ENCODE data around the gene SOX14. TPM values are rescaled to one million over a fixed set of nuclear protein-coding genes. Genes with fewer than 3 reads are reported as not detected.
A peak's percentile ranks its signal among the peaks of the same experiment; 100 is the strongest.

SOX14 gene
- total and polyA plus RNA-seq, 2 donors (not counting 1 experiment from before 2014, with no cell fraction given): not detected

DNA sequence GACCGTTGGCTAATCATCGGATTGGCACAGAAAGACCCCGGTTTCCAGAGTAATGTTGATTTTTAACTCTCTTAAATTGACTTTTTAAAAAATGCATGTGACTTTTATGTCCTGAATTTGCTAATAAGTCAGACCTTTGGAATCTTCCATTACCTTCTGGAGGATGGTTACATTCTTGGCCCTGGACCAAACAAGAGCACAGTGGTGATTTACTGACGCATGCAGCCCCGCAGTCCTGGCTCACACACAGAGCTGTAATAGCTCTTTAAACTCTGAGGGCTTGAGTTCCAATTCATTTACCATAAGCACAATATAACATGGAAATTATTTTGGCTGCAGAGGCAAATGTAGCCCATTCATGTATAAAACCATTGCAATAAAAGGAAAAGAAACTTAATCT, 25.1 kb downstream of the SOX14 start:
- no peaks in the 10 kb centered on the region for H3K9me3 ChIP-seq (ENCODE audit: control insufficient read depth, insufficient read depth, low read depth, low read length)
- H3K36me3 ChIP-seq (ENCODE audit: control insufficient read depth, insufficient read depth, low read length): no peaks in the 10 kb centered on the region
- no peak overlapping the region for H3K4me3 ChIP-seq (replicated peaks in 1 of 4; ENCODE audit: control extremely low read depth in 1 of 4, insufficient read depth in 1 of 4, low read depth in 3 of 4, low read length in 4 of 4)
- TF ChIP-seq, protein P1, sequence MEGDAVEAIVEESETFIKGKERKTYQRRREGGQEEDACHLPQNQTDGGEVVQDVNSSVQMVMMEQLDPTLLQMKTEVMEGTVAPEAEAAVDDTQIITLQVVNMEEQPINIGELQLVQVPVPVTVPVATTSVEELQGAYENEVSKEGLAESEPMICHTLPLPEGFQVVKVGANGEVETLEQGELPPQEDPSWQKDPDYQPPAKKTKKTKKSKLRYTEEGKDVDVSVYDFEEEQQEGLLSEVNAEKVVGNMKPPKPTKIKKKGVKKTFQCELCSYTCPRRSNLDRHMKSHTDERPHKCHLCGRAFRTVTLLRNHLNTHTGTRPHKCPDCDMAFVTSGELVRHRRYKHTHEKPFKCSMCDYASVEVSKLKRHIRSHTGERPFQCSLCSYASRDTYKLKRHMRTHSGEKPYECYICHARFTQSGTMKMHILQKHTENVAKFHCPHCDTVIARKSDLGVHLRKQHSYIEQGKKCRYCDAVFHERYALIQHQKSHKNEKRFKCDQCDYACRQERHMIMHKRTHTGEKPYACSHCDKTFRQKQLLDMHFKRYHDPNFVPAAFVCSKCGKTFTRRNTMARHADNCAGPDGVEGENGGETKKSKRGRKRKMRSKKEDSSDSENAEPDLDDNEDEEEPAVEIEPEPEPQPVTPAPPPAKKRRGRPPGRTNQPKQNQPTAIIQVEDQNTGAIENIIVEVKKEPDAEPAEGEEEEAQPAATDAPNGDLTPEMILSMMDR (conservative IDR thresholded peaks at IDR 0.05 in 1 of 2, IDR thresholded peaks at IDR 0.05 in 1 of 2; ENCODE audit: low read depth in 1 of 2, low read length in 2 of 2): no peak
- no peak for TF ChIP-seq EZH2 (IDR thresholded peaks at IDR 0.05; ENCODE audit: low read length, missing control alignments)
- H4K20me1 ChIP-seq (ENCODE audit: control insufficient read depth, extremely low read depth, insufficient read depth, low read length): no peaks in the 10 kb centered on the region
- H3K9ac ChIP-seq (ENCODE audit: insufficient read depth, low read length): no peak overlapping the region
- no peaks in the 10 kb centered on the region for H3K27me3 ChIP-seq (ENCODE audit: control insufficient read depth, insufficient read depth, low read length)
- no peaks in the 10 kb centered on the region for H3K4me1 ChIP-seq (ENCODE audit: control insufficient read depth, extremely low read depth, insufficient read depth, low read length)
- no peak overlapping the region for H2AFZ ChIP-seq (ENCODE audit: low read length)
- DNase-seq (ENCODE audit: low read depth in 2 of 2): no peak
- H3K79me2 ChIP-seq (ENCODE audit: control insufficient read depth, insufficient read depth, low read length): no peaks in the 10 kb centered on the region
- H3K27ac ChIP-seq (ENCODE audit: insufficient read depth, low read length): no peak overlapping the region
- no peak overlapping the region for H3K4me2 ChIP-seq (ENCODE audit: extremely low read depth, insufficient read depth, low read length)

DNA sequence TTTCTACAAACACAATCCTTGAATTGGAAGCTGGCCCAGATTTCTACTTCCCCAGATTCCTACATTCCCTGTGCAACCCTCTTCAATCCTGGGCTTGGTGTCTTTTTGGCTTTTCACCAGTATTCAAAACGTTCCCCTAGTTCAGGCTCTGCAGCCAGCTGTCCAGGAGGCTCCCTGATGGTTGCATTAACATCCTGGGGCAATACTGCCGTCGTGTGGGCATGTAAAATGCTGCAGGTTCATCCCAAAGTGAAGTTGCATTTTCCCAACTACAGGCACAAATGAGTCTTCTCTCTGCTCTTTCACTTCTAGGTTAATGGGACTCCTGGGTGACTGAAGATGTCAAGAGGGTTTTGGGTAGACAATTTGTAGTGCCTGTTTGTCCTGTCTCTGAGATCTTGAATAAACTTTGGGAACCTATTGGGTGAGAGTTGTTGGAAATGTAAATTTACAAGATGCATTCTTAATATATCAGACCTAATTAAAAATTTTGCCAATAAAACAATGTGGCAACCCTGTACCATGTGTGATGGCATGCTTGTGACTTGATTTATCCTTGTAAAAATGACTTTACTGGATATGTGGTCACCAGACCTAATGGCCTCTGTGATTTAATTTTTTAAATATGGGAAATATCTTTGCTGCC, 28.6 kb downstream of the SOX14 start:
- Histone ChIP-seq H3K9me3 (ENCODE audit: control insufficient read depth, insufficient read depth, low read depth, low read length) (no peaks in the 10 kb centered on the region), H3K4me3 (replicated peaks in 1 of 4; ENCODE audit: control extremely low read depth in 1 of 4, insufficient read depth in 1 of 4, low read depth in 3 of 4, low read length in 4 of 4) (no peak overlapping the region), H2AFZ (ENCODE audit: low read length) (no peak overlapping the region), H3K9ac (ENCODE audit: insufficient read depth, low read length) (no peak overlapping the region), H4K20me1 (ENCODE audit: control insufficient read depth, extremely low read depth, insufficient read depth, low read length) (no peaks in the 10 kb centered on the region), H3K36me3 (ENCODE audit: control insufficient read depth, insufficient read depth, low read length) (no peaks in the 10 kb centered on the region), H3K4me2 (ENCODE audit: extremely low read depth, insufficient read depth, low read length) (no peak overlapping the region), H3K27me3 (ENCODE audit: control insufficient read depth, insufficient read depth, low read length) (no peaks in the 10 kb centered on the region), H3K4me1 (ENCODE audit: control insufficient read depth, extremely low read depth, insufficient read depth, low read length) (no peaks in the 10 kb centered on the region), H3K27ac (ENCODE audit: insufficient read depth, low read length) (no peak overlapping the region), H3K79me2 (ENCODE audit: control insufficient read depth, insufficient read depth, low read length) (no peaks in the 10 kb centered on the region)
- no peak for TF ChIP-seq EZH2 (IDR thresholded peaks at IDR 0.05; ENCODE audit: low read length, missing control alignments)
- TF ChIP-seq, protein P1 (conservative IDR thresholded peaks at IDR 0.05 in 1 of 2, IDR thresholded peaks at IDR 0.05 in 1 of 2; ENCODE audit: low read depth in 1 of 2, low read length in 2 of 2): peak; percentile 50 to 62
- DNase-seq (ENCODE audit: low read depth in 2 of 2): peak in 1 of 2 donors; percentile 22

DNA sequence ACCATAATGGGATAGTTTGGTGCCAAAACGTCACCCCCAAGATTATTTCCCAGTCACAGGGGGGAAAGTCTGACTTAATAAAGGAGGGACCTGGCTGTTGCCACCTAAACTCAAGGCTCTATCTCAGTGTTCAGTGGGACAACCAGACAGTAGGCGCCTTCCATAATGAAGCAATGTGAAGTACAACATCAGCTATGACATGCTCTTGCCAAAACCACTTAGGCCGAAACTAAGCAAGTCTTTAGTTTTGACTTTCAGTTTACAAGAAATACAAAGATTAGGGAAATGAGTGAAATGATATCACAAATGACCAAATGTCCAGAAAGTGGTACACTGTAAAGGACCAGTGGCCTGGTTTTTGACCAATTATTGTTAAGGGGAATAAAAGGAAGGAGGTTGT, 32.9 kb downstream of the SOX14 start:
- no peaks in the 10 kb centered on the region for H3K36me3 ChIP-seq (ENCODE audit: control insufficient read depth, insufficient read depth, low read length)
- no peak overlapping the region for H3K27ac ChIP-seq (ENCODE audit: insufficient read depth, low read length)
- no peak overlapping the region for H3K9ac ChIP-seq (ENCODE audit: insufficient read depth, low read length)
- TF ChIP-seq, protein P1 (conservative IDR thresholded peaks at IDR 0.05 in 1 of 2, IDR thresholded peaks at IDR 0.05 in 1 of 2; ENCODE audit: low read depth in 1 of 2, low read length in 2 of 2): no peak
- TF ChIP-seq EZH2 (IDR thresholded peaks at IDR 0.05; ENCODE audit: low read length, missing control alignments): no peak
- H3K4me3 ChIP-seq (replicated peaks in 1 of 4; ENCODE audit: control extremely low read depth in 1 of 4, insufficient read depth in 1 of 4, low read depth in 3 of 4, low read length in 4 of 4): no peak overlapping the region
- no peaks in the 10 kb centered on the region for H3K27me3 ChIP-seq (ENCODE audit: control insufficient read depth, insufficient read depth, low read length)
- no peak overlapping the region for H2AFZ ChIP-seq (ENCODE audit: low read length)
- DNase-seq (ENCODE audit: low read depth in 2 of 2): no peak
- no peak overlapping the region for H3K4me2 ChIP-seq (ENCODE audit: extremely low read depth, insufficient read depth, low read length)
- H3K79me2 ChIP-seq (ENCODE audit: control insufficient read depth, insufficient read depth, low read length): no peaks in the 10 kb centered on the region
- no peaks in the 10 kb centered on the region for H4K20me1 ChIP-seq (ENCODE audit: control insufficient read depth, extremely low read depth, insufficient read depth, low read length)
- H3K4me1 ChIP-seq (ENCODE audit: control insufficient read depth, extremely low read depth, insufficient read depth, low read length): no peaks in the 10 kb centered on the region
- no peaks in the 10 kb centered on the region for H3K9me3 ChIP-seq (ENCODE audit: control insufficient read depth, insufficient read depth, low read depth, low read length)
